ENCODE measurements around the gene PLCH1. TPM values are rescaled to one million over a fixed set of nuclear protein-coding genes. Genes with fewer than 3 reads are reported as not detected.

The PLCH1 gene
- total and polyA plus RNA-seq, 2 experiments from 2014 or later: 8.1 to 25.3 TPM

DNA sequence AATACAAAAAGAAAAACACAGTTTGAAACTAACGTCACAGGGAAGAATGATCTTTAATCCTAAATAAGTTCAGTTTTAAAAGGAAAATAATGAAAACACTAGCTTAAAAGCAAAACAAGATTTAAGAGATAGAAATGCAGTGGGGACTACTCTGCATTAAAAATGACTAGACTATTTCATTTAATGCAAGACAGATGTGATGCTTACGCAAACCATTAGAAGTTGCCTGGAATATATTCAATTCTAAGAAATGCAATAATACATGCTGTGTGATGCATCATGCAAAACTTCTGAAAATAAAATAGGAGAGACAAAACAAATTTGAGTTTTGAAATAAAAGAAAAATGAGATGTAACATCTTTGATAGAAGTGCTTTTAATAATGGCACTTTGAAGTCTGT is 353.8 kb downstream of the PLCH1 start (continued):
- TF ChIP-seq, protein P1, sequence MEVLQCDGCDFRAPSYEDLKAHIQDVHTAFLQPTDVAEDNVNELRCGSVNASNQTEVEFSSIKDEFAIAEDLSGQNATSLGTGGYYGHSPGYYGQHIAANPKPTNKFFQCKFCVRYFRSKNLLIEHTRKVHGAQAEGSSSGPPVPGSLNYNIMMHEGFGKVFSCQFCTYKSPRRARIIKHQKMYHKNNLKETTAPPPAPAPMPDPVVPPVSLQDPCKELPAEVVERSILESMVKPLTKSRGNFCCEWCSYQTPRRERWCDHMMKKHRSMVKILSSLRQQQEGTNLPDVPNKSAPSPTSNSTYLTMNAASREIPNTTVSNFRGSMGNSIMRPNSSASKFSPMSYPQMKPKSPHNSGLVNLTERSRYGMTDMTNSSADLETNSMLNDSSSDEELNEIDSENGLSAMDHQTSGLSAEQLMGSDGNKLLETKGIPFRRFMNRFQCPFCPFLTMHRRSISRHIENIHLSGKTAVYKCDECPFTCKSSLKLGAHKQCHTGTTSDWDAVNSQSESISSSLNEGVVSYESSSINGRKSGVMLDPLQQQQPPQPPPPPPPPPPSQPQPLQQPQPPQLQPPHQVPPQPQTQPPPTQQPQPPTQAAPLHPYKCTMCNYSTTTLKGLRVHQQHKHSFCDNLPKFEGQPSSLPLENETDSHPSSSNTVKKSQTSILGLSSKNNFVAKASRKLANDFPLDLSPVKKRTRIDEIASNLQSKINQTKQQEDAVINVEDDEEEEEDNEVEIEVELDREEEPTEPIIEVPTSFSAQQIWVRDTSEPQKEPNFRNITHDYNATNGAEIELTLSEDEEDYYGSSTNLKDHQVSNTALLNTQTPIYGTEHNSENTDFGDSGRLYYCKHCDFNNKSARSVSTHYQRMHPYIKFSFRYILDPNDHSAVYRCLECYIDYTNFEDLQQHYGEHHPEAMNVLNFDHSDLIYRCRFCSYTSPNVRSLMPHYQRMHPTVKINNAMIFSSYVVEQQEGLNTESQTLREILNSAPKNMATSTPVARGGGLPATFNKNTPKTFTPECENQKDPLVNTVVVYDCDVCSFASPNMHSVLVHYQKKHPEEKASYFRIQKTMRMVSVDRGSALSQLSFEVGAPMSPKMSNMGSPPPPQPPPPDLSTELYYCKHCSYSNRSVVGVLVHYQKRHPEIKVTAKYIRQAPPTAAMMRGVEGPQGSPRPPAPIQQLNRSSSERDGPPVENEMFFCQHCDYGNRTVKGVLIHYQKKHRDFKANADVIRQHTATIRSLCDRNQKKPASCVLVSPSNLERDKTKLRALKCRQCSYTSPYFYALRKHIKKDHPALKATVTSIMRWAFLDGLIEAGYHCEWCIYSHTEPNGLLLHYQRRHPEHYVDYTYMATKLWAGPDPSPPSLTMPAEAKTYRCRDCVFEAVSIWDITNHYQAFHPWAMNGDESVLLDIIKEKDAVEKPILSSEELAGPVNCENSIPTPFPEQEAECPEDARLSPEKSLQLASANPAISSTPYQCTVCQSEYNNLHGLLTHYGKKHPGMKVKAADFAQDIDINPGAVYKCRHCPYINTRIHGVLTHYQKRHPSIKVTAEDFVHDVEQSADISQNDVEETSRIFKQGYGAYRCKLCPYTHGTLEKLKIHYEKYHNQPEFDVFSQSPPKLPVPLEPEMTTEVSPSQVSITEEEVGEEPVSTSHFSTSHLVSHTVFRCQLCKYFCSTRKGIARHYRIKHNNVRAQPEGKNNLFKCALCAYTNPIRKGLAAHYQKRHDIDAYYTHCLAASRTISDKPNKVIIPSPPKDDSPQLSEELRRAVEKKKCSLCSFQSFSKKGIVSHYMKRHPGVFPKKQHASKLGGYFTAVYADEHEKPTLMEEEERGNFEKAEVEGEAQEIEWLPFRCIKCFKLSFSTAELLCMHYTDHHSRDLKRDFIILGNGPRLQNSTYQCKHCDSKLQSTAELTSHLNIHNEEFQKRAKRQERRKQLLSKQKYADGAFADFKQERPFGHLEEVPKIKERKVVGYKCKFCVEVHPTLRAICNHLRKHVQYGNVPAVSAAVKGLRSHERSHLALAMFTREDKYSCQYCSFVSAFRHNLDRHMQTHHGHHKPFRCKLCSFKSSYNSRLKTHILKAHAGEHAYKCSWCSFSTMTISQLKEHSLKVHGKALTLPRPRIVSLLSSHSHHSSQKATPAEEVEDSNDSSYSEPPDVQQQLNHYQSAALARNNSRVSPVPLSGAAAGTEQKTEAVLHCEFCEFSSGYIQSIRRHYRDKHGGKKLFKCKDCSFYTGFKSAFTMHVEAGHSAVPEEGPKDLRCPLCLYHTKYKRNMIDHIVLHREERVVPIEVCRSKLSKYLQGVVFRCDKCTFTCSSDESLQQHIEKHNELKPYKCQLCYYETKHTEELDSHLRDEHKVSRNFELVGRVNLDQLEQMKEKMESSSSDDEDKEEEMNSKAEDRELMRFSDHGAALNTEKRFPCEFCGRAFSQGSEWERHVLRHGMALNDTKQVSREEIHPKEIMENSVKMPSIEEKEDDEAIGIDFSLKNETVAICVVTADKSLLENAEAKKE (CRISPR knock-in tag; IDR thresholded peaks at IDR 0.05): no peak
- no peak for TF ChIP-seq EZH2 (IDR thresholded peaks at IDR 0.05; ENCODE audit: low read depth, unreplicated experiment)

DNA sequence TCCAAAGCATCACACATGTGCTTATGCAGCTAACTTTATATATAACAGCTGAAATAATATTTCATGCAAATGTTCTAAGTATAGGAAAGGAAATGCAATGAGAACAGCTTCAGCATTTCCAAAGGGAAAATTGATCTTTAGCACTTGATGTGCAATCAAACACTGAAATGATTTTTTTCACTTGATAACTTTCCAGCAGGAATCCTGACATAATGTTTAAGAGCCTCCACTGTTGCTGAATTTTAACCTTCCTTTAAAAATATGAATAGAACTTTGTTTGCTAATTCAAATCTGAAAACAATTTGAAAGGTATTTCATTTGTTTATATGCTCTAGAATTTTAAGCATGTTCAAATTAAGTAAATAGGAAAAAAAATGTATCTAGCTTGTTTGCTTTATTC is 354.5 kb downstream of the PLCH1 start:
- H3K27ac Mint-ChIP-seq: no peak overlapping the region
- Histone ChIP-seq H3K4me1 (ENCODE audit: insufficient read depth) (no peaks in the 10 kb centered on the region), H3K27me3 (ENCODE audit: insufficient read depth) (no peaks in the 10 kb centered on the region), H3K36me3 (ENCODE audit: insufficient read depth) (no peaks in the 10 kb centered on the region), H3K4me2 (no peak overlapping the region), H4K20me1 (replicated peaks; ENCODE audit: insufficient read depth) (no peaks in the 10 kb centered on the region), H3F3A (replicated peaks; ENCODE audit: low read depth) (no peaks in the 10 kb centered on the region), H3K9me2 (ENCODE audit: insufficient read depth) (peaks cover 4% of the 10 kb centered on the region), H2AFZ (no peak overlapping the region), H3K79me2 (replicated peaks; ENCODE audit: insufficient read depth) (no peaks in the 10 kb centered on the region), H3K4me3 (no peak overlapping the region), H3K27ac (ENCODE audit: low read depth) (no peak overlapping the region; the same call in 1 of the 2 replicates)
- H3K4me1 Mint-ChIP-seq: peaks cover 4% of the 10 kb centered on the region; the same call in 2 of the 3 replicates
- peaks cover 6% of the 10 kb centered on the region; the same call in 2 of the 3 replicates for H3K36me3 Mint-ChIP-seq (ENCODE audit: low read depth)
- ATAC-seq (no peak), DNase-seq (ENCODE audit: low spot score) (no peak)
- H3K9me3 Mint-ChIP-seq: peaks cover 6% of the 10 kb centered on the region
- H3K4me3 Mint-ChIP-seq: no peak overlapping the region
- H3K27me3 Mint-ChIP-seq (ENCODE audit: insufficient read depth, low read depth, poor library complexity): peaks cover 2% of the 10 kb centered on the region
- TF ChIP-seq, protein P1 (CRISPR knock-in tag; IDR thresholded peaks at IDR 0.05): no peak
- TF ChIP-seq, protein P2, sequence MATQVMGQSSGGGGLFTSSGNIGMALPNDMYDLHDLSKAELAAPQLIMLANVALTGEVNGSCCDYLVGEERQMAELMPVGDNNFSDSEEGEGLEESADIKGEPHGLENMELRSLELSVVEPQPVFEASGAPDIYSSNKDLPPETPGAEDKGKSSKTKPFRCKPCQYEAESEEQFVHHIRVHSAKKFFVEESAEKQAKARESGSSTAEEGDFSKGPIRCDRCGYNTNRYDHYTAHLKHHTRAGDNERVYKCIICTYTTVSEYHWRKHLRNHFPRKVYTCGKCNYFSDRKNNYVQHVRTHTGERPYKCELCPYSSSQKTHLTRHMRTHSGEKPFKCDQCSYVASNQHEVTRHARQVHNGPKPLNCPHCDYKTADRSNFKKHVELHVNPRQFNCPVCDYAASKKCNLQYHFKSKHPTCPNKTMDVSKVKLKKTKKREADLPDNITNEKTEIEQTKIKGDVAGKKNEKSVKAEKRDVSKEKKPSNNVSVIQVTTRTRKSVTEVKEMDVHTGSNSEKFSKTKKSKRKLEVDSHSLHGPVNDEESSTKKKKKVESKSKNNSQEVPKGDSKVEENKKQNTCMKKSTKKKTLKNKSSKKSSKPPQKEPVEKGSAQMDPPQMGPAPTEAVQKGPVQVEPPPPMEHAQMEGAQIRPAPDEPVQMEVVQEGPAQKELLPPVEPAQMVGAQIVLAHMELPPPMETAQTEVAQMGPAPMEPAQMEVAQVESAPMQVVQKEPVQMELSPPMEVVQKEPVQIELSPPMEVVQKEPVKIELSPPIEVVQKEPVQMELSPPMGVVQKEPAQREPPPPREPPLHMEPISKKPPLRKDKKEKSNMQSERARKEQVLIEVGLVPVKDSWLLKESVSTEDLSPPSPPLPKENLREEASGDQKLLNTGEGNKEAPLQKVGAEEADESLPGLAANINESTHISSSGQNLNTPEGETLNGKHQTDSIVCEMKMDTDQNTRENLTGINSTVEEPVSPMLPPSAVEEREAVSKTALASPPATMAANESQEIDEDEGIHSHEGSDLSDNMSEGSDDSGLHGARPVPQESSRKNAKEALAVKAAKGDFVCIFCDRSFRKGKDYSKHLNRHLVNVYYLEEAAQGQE (IDR thresholded peaks at IDR 0.05; ENCODE audit: unreplicated experiment): no peak
- TF ChIP-seq CREB1 (CRISPR knock-in tag; IDR thresholded peaks at IDR 0.05; ENCODE audit: low read depth) (no peak), EZH2 (IDR thresholded peaks at IDR 0.05; ENCODE audit: low read depth, unreplicated experiment) (no peak), NANOG (IDR thresholded peaks at IDR 0.05; ENCODE audit: borderline replicate concordance) (no peak), JUNB (IDR thresholded peaks at IDR 0.05; ENCODE audit: unreplicated experiment) (no peak)
